Activated T-cell treated with anti-CD3 and anti-CD28 coated beads for 48 hours (primary cell): ENCODE results near the gene SLC25A43.

Experiments
- DNase-seq: peaks from one replicate; pipeline ENCODE4 v3.0.0-alpha.2; 2020; ENCODE audit warnings: low read depth

The SLC25A43 gene

DNA sequence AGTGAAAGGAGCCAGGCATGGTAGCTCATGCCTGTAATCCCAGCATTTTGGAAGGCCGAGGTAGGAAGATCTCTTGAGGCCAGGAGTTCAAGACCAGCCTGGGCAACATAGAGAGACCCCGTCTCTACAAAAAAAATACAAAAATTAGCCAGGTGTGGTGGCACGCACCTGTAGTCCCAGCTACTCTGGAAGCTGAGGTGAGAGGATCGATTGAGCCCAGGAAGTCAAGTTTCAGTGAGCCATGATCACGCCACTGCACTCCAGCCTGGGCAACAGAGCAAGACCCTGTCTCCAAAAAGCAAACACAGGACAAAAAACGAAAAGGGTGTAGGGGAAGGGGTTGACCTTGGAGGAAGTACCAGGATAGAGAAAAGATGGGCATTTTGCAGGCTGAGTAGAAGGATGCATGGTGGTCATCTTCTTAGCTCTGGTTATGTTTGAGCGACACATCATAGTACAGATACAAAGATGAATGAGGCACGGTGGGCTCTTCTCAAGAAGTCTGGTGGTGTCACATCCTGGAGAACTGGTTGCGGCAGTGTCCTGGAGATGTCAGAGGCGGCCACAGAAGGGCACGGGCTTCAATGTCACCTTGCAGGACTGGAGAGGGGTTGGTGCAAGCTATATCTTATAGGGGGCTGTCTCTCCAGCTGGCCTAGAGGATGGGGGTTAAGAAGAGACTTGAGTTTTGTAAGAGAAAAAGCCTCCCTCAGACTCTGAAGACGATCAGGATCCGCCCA lies 101.1 kb downstream of the SLC25A43 start:
- DNase-seq = no peak

DNA sequence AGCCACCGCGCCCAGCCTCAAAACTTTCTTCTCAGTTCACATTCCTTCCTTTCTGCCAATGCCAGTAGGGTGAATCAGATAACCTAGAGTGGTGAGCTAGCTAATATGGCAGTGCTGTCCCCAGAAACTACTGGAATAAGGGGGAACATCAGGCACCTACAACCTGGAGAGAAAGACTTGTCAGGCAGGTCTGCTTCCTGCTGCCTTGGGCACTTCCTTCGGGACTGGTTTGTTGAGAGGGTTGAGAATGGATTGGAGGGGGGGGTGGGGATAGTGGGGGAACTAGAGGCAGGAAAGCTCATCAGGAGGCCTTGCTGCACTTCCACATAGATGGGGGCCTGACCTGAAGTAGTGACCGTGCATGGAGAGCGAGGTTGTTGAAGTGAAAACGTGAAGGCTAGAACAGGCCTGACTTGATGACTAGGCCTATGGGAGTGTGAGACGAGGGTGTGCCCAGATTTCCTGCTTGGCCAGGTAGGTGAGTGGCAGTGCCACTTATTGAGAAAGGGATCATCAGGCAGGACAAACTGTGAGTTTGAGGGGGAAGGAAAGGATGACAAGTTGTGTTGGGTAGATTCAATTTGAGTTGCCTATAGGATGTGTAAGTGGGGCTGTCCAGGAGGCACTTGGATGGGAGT lies 102.5 kb downstream of the SLC25A43 start:
- DNase-seq = no peak

DNA sequence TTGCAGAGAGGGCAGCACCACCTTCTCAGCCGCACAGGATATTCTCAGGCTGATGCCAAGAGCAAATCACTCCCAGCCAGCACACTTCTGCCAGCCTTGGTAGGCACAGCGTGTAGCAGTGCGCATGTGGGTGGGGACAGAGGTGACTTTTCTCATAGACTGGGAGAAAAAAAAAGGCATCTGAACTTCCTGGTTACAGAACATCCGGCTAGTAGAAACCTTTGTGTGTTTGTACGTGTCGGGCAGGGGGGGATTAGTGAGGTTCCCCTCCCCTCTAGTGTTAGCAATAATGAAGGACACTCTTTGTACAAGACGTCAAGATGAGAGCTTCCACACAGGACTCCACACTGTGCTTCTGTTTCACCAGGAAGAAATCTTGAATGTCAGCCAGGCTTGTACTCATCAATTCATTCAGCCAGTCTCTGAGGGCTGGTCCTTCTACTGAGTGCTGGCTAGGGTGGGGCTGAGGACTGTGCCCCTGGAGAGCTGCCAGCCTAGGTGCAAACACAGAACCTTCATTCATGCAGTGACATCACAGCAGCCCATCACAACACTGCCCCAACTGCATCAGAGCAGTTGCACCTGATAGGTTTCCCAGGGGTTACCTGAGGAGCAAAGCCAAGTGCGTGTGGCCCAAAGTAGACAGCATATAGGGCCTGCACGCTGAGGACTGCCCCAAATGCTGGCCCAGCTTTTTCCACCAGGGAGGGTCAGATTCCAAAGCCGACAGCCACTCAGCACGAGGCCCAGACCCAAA lies 103.8 kb downstream of the SLC25A43 start:
- no peak for DNase-seq

DNA sequence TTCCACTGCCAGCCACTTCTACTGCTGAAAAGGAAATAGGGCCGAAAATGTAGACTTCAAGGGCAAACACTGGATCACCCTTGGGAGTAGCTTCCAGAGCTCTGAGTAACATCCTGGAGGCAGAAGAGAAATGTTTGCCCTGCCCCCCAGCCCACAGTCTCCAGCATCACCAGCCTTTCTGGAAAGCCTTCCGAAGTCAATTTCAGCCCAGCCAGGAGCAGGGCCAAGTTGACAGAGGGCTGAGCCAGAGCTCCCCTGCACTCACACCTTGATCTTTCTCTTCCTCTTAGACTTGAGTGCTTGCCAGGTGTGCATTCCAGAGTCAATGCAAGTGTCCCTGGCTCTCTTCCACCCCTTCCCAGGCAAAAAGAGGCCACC lies 104.3 kb downstream of the SLC25A43 start:
- DNase-seq = no peak
